Activated CD4-positive, alpha-beta T cell treated with anti-CD3 and anti-CD28 coated beads for 36 hours (primary cell): Measurements from ENCODE around the gene PTGES3L. TPM values are rescaled to one million over a fixed set of nuclear protein-coding genes. Genes with fewer than 3 reads are reported as not detected.
"Not testable (repeated sequence)": the region's sequence is repeated elsewhere in the genome, so short reads cannot be mapped to it uniquely, and the experiment has no call there.

Experiments used
- ATAC-seq: fragments of 200-7000 bp; cut with Tn5 transposase; one replicate; pipeline ENCODE4 v1.10.0; 2021; ENCODE audit warnings: mild to moderate bottlenecking, moderate library complexity
- CTCF ChIA-PET: fragments of 350-600 bp; sonication (Branson Sonifier 250); formaldehyde crosslinking; loops from one replicate; lab custom pipeline; 2021; ENCODE audit warnings: antibody characterized with exemption; lab: Charles Lee
- POLR2A ChIA-PET: fragments of 350-600 bp; sonication (Branson Sonifier 250); formaldehyde crosslinking; loops from one replicate; lab custom pipeline; 2021; ENCODE audit warnings: antibody characterized with exemption, inconsistent platforms; lab: Charles Lee
- DNase-seq: peaks from one replicate; pipeline ENCODE4 v3.0.0-alpha.2; 2020
- H3K27ac Mint-ChIP-seq: one replicate; pipeline ENCODE4 v1.8.0; 2021; ENCODE audit warnings: mixed read lengths
- H3K27me3 Mint-ChIP-seq: one replicate; pipeline ENCODE4 v1.8.0; 2021; ENCODE audit warnings: mixed read lengths
- H3K36me3 Mint-ChIP-seq: one replicate; pipeline ENCODE4 v1.8.0; 2021; ENCODE audit warnings: low read depth, mixed read lengths
- H3K4me1 Mint-ChIP-seq: one replicate; pipeline ENCODE4 v1.8.0; 2021; ENCODE audit warnings: mixed read lengths
- H3K4me3 Mint-ChIP-seq: one replicate; pipeline ENCODE4 v1.8.0; 2021; ENCODE audit warnings: mild to moderate bottlenecking, moderate library complexity, mixed read lengths
- H3K9me3 Mint-ChIP-seq: one replicate; pipeline ENCODE4 v1.8.0; 2021; ENCODE audit warnings: low read depth, mixed read lengths
- intact Hi-C, 2 experiments: fragments of 100-400 bp; cut with DNase I in 1 of 2; cut with micrococcal nuclease in 1 of 2; formaldehyde crosslinking; loops; one replicate each; pipeline versions ENCODE4 v1.14.2 to v1.15.1; 2022 to 2024; cut with DNase I, micrococcal nuclease
- total RNA-seq, 2 experiments: library from RNA; stranded (reverse); gene quantifications; one replicate each; pipeline ENCODE4 v1.2.3, GENCODE V29; 2021

PTGES3L gene
- total RNA-seq, 2 experiments from 2014 or later = 0.21 to 0.90 TPM

DNA sequence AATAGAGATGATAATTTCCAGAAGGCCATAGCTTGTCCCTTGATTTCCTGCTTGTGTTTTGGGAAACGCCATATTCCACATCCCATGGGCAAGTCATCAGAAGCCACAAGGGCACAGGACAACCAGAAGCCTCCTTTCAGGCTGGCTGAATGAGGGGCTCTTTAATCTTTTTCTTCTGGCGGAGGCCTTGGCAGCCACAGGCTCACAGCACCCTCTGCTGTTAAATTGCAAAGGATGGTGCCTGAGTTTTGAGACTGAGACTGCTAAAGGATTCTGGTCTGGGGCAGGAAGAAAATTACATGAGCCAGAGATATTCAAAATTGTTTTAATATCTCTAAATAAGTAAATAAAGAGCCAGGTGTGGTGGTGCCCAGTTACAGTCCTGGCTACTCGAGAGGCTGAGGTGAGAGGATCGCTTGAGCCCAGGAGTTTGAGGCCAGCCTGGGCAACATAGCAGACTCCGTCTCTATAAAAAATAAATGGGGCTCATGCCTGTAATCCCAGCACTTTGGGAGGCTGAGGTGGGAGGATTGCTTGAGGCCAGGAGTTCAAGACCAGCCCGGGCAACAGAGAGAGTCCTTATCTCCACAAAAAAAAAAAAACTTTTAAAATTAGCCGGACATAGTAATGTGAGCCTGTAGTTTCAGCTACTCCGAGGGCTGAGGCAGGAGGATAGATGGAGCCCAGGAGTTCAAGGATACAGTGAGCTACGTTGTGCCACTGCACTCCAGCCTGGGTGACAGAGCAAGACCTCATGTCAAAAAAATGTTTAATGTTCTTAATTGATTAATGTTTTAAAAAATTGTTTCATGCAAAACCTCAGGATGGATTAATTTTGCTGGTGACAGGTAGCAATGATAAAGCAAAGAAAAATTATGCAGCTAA lies 41.9 kb downstream of the PTGES3L start:
- H3K4me1 Mint-ChIP-seq = no peaks in the 10 kb centered on the region
- H3K9me3 Mint-ChIP-seq = no peaks in the 10 kb centered on the region
- POLR2A ChIA-PET = interaction anchor here (0.6 to 0.7 kb wide), 3 partner anchors 77 to 104 kb away, joined by 3 to 7 read pairs (median 7); no protein-coding TSS in a partner anchor
- no peak overlapping the region for H3K4me3 Mint-ChIP-seq
- no peak for ATAC-seq
- intact Hi-C loops = loop anchor here in 1 of 2 experiments (1.0 kb wide), 2 partner anchors 95 to 217 kb away; no protein-coding TSS in a partner anchor
- DNase-seq = peak; percentile 50
- no peaks in the 10 kb centered on the region for H3K36me3 Mint-ChIP-seq
- no peak overlapping the region for H3K27ac Mint-ChIP-seq
- peaks cover 4% of the 10 kb centered on the region for H3K27me3 Mint-ChIP-seq
- CTCF ChIA-PET = interaction anchor here (0.5 to 1.7 kb wide), 6 partner anchors 10 to 352 kb away, joined by 3 to 7 read pairs (median 3); partner anchors contain the start of genes AOC2 and BECN1

DNA sequence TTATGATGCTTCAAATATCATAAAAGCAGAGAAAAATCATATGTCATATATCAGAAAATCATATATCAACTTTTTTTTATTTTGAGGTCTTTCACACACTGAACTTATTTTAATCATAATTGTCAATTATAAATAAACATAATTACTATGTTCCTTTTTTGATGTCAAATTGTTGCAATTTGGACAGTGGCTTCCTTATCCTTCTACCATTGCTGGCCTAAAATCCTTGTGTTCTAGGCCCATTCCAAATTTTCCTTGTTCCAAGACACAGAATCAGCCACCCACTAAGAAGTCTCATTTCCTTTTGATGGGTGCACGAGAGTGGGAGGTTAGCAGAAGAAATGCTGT lies 50.4 kb downstream of the PTGES3L start:
- no peak for ATAC-seq
- ChIA-PET POLR2A (interaction anchor here (0.6 to 1.4 kb wide), 4 partner anchors 9 to 869 kb away, joined by 3 to 4 read pairs (median 3); partner anchors contain the start of gene RPL27), CTCF (interaction anchor here (0.6 to 3.2 kb wide), 14 partner anchors 10 to 352 kb away, joined by 3 to 15 read pairs (median 6); partner anchors contain the start of genes BECN1 and PSMC3IP)
- Mint-ChIP-seq H3K4me1 (peaks cover 14% of the 10 kb centered on the region), H3K27ac (no peak overlapping the region), H3K27me3 (peaks cover 4% of the 10 kb centered on the region), H3K4me3 (no peak overlapping the region), H3K36me3 (no peaks in the 10 kb centered on the region), H3K9me3 (no peaks in the 10 kb centered on the region)
- DNase-seq = no peak
- intact Hi-C loops = loop anchor here (1.0 to 5.0 kb wide), 4 partner anchors 85 to 351 kb away; partner anchors contain the start of genes AOC2 (in 1 of the 2) and BECN1 (in 1 of the 2)

DNA sequence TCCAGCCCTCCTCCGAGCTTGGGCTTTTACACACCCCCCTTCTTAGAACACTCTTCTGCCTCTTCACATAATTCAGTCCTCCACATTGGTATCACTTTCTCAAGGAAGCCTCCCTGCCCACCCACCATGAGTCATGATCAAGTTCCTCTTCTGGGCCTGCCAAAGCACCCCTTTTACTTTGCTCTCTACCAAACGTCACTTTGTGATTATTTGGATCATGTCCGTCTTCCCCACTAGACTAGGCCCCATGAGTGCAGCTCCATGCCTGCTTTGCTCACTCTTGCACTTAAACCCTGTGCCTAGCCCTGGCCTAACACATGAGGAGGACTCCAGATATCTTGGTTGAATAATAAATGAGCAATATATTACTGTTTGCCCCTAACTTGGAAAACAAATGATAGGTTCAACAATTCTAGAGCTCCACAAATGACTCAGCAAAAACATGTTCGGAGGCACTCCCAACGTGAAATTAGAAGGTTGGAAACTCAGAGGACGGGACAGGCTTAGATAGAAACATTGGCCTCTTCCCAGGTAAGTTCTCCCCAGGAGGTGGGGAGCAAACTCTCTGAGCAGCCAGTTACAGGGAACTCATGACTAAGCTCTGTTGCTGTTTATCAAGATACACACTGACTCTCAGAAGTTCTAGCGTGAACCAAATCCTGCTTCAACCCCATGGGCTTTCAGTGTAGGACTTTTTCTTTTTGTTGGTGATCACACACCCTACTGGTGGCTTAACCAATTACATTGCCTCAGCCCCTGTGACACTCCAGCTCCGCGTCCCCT lies 51.0 kb downstream of the PTGES3L start:
- peak; percentile 94 for ATAC-seq
- Mint-ChIP-seq H3K4me1 (peaks cover 14% of the 10 kb centered on the region), H3K36me3 (no peaks in the 10 kb centered on the region), H3K9me3 (no peaks in the 10 kb centered on the region), H3K4me3 (peak overlapping the region; percentile 0), H3K27ac (peak overlapping the region; percentile 48), H3K27me3 (peaks cover 4% of the 10 kb centered on the region)
- intact Hi-C loops = loop anchor here (1.0 to 5.0 kb wide), 4 partner anchors 84 to 351 kb away; partner anchors contain the start of genes AOC2 (in 1 of the 2) and BECN1 (in 1 of the 2)
- peak; percentile 60 for DNase-seq
- ChIA-PET POLR2A (interaction anchor here (0.5 to 1.4 kb wide), 6 partner anchors 9 to 869 kb away, joined by 3 to 4 read pairs (median 3); partner anchors contain the start of genes BECN1, NBR1 and RPL27), CTCF (interaction anchor here (0.5 to 3.2 kb wide), 19 partner anchors 10 to 1334 kb away, joined by 3 to 15 read pairs (median 3); partner anchors contain the start of genes BECN1 and PSMC3IP)

DNA sequence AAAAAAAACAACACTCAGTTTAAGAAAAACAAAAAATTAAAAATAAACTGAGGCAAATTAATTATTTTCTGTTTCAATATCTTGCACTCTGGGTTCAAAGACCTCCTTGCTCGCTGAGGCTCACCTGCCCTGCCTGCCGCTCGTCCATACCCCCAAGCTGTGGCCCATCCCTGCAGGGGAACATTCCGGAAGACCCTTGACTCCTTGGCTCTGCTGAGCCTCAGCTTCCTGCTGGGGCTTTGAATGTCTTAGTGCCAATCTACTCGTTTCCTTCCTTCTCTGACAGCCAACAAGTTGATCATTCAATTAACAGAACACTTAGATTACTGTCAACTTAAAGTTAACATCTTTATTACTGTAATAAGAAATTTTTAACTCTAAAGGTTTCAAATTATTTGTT lies 55.0 kb downstream of the PTGES3L start:
- ATAC-seq = no peak
- no peak for DNase-seq
- intact Hi-C loops = loop anchor here in 1 of 2 experiments (5.0 kb wide), 1 partner anchor 103 kb away; the partner anchor contains the start of gene BECN1
- Mint-ChIP-seq H3K27ac (no peak overlapping the region), H3K4me3 (no peak overlapping the region), H3K9me3 (no peaks in the 10 kb centered on the region), H3K4me1 (peaks cover 10% of the 10 kb centered on the region), H3K27me3 (peaks cover 1% of the 10 kb centered on the region), H3K36me3 (no peaks in the 10 kb centered on the region)
- POLR2A ChIA-PET = no interaction called here
- CTCF ChIA-PET = interaction anchor here (0.6 to 0.9 kb wide), 2 partner anchors 73 to 105 kb away, joined by 3 read pairs; partner anchors contain the start of gene RPL27

DNA sequence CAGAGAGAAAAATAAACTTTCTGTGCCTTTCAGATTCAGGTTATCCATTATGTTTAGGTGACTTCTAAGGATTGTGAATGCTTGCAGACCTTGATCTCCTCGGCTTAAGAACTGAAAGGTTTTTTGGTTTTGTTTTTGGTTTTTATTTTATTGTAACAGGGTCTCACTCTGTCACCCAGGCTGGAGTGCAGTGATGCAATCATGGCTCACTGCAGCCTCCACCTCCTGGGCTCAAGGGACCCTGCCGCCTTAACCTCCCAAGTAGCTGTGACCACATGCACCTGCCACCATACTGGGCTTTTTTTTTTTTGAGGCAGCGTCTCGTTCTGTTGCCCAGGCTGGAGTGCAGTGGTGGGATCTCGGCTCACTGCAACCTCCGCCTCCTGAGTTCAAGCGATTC lies 56.4 kb downstream of the PTGES3L start:
- POLR2A ChIA-PET, H3K27ac Mint-ChIP-seq, H3K27me3 Mint-ChIP-seq, ATAC-seq, CTCF ChIA-PET, H3K4me3 Mint-ChIP-seq, H3K36me3 Mint-ChIP-seq, intact Hi-C loops, H3K9me3 Mint-ChIP-seq, DNase-seq, H3K4me1 Mint-ChIP-seq: not testable (repeated sequence)

DNA sequence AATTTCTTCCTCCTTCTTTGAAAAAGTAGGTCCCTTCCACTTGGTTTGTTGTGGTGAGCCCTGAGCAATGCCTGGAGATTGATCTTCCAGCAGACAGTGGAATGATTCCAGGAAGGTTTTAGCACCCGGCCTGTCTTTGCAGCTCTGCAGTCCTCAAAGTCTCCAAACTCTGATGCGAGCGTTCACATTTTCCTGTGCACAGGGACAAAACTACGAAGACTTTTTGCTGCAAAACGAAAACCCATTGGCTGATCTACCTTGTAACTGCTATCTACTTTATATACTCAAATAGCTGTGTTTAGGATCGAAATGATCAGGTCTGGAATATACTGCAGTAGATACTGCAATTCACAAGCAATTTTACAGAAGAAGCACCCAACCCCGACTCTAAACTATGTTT lies 57.6 kb downstream of the PTGES3L start:
- no peak for ATAC-seq
- peaks cover 4% of the 10 kb centered on the region for H3K27me3 Mint-ChIP-seq
- intact Hi-C loops = no loop called here
- H3K4me1 Mint-ChIP-seq = no peaks in the 10 kb centered on the region
- no peak overlapping the region for H3K27ac Mint-ChIP-seq
- no peak overlapping the region for H3K4me3 Mint-ChIP-seq
- CTCF ChIA-PET = no interaction called here
- no peak for DNase-seq
- H3K9me3 Mint-ChIP-seq = no peaks in the 10 kb centered on the region
- POLR2A ChIA-PET = no interaction called here
- no peaks in the 10 kb centered on the region for H3K36me3 Mint-ChIP-seq

DNA sequence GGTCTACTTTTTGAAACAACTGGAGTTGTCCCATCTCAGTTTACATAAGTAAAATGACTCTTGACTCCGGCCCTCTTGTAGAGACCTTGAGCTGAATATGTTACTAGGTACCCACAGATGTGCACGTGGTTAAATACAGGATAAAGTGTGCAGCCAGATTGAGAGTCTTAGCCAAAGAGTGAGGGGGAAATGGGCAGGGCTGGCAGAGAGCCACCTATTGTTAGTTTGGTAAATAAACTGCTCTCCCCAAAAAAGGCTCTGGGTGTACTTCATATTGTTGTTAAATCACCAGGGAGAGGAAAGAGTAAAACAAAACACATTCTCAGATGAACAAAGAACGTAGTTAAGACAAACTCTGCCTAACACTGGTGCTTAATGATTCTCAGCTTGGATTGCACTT lies 59.0 kb downstream of the PTGES3L start:
- POLR2A ChIA-PET = interaction anchor here (0.6 kb wide), 1 partner anchor 12 kb away, joined by 7 read pairs; no protein-coding TSS in a partner anchor
- H3K4me1 Mint-ChIP-seq = no peaks in the 10 kb centered on the region
- H3K9me3 Mint-ChIP-seq = no peaks in the 10 kb centered on the region
- no peak for DNase-seq
- no peak overlapping the region for H3K4me3 Mint-ChIP-seq
- H3K27ac Mint-ChIP-seq = no peak overlapping the region
- CTCF ChIA-PET = no interaction called here
- intact Hi-C loops = no loop called here
- H3K27me3 Mint-ChIP-seq = peaks cover 4% of the 10 kb centered on the region
- ATAC-seq = no peak
- H3K36me3 Mint-ChIP-seq = no peaks in the 10 kb centered on the region

DNA sequence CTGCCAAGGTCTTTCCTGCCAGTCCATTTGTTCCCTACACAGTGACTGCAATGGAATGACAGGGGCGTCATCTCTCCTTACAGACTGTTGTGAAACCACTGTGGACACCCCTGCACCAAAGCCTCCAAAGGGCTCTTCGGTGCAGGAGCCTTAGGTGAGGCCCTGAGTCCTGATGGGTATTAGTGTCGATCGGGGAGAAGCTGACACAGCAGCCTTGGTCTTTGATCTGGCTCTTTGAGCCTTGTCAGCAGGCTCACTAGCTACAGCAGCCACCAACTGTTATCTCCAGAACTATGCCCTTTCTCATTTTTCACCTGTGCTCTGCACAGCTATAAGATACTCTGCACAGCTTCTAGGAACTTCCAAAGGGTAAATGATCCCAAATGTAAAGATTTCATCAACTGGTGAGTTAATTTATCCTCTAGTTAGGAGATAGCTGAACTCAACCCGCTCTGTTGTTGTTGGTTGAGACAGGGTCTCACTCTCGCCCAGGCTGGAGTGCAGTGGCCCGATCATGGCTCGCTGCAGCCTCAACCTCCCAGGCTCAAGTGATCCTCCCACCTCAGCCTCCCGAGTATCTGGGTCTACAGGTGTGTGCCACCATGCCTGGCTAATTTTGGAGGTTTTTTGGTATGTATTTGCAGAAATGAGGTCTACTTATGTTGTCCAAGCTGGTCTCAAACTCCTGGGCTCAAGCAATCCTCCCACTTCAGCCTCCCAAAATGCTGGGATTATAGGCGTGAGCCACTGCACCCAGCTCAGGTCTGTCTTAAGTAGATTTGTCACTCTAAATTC lies 59.6 kb downstream of the PTGES3L start:
- DNase-seq (no peak), ATAC-seq (no peak)
- no peak overlapping the region for H3K27ac Mint-ChIP-seq
- CTCF ChIA-PET = interaction anchor here (0.8 to 2.3 kb wide), 2 partner anchors 9 to 16 kb away, joined by 3 to 6 read pairs; no protein-coding TSS in a partner anchor
- H3K36me3 Mint-ChIP-seq = no peaks in the 10 kb centered on the region
- no peak overlapping the region for H3K4me3 Mint-ChIP-seq
- peaks cover 4% of the 10 kb centered on the region for H3K27me3 Mint-ChIP-seq
- POLR2A ChIA-PET = interaction anchor here (0.6 to 0.8 kb wide), 2 partner anchors 9 to 12 kb away, joined by 3 to 7 read pairs; no protein-coding TSS in a partner anchor
- no peaks in the 10 kb centered on the region for H3K9me3 Mint-ChIP-seq
- intact Hi-C loops = no loop called here
- H3K4me1 Mint-ChIP-seq = no peaks in the 10 kb centered on the region

DNA sequence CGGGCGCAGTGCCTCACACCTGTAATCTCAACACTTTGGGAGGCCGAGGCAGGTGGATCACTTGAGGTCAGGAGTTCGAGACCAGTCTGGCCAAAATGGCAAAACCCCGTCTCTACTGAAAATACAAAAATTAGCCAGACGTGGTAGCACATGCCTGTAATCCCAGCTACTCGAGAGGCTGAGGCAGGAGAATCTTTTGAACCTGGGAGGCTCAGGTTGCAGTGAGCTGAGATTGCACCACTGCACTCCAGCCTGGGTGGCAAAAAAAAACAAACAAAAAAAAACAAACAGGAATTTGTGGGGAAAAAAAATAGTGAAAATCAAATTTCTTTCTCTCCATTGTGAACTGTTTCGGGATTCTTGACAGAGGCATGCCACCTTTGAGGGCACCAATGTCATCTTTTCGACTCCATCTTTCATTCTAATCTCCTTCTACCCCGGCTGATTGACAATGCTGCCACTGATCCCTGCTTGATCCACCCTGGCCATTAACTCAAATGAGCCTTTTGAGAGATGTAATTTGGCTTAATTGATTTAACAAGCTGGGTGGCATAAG lies 60.3 kb downstream of the PTGES3L start:
- H3K27ac Mint-ChIP-seq, DNase-seq, H3K36me3 Mint-ChIP-seq, ATAC-seq, H3K4me1 Mint-ChIP-seq, H3K9me3 Mint-ChIP-seq, intact Hi-C loops, H3K4me3 Mint-ChIP-seq, H3K27me3 Mint-ChIP-seq: not testable (repeated sequence)
- ChIA-PET CTCF (interaction anchor here (0.6 to 2.3 kb wide), 4 partner anchors 10 to 95 kb away, joined by 3 to 6 read pairs (median 3); partner anchors contain the start of gene BECN1), POLR2A (interaction anchor here (0.8 kb wide), 1 partner anchor 10 kb away, joined by 3 read pairs; no protein-coding TSS in a partner anchor)
